Testis (tissue), 3 donors: ENCODE data around the gene ZNF248. TPM values are rescaled to one million over a fixed set of nuclear protein-coding genes. Genes with fewer than 3 reads are reported as not detected.

Source experiments
- DNase-seq: peaks from one replicate; pipeline ENCODE4 v3.0.0-alpha.2; 2019
- H3K27ac ChIP-seq, 2 donors: fragments of 200-600 bp; sonication (generic); one replicate each; pipeline ENCODE4 v1.5.1; 2019
- H3K27me3 ChIP-seq: fragments of 200-600 bp; sonication (generic); one replicate; pipeline ENCODE4 v1.5.1; 2019
- H3K36me3 ChIP-seq: fragments of 200-600 bp; sonication (generic); one replicate; pipeline ENCODE4 v1.5.1; 2017; ENCODE audit warnings: low read depth; ENCODE audit errors: missing control alignments
- H3K4me1 ChIP-seq: fragments of 200-600 bp; sonication (generic); one replicate; pipeline ENCODE4 v1.5.1; 2019
- H3K4me3 ChIP-seq, 2 donors: fragments of 200-600 bp; sonication (generic); one replicate each; pipeline ENCODE4 v1.5.1; 2017 to 2019
- H3K9me3 ChIP-seq: fragments of 200-600 bp; sonication (generic); one replicate; pipeline ENCODE4 v1.5.1; 2017
- CTCF ChIP-seq, 3 experiments: fragments of 450-650 bp in 2 of 3; fragments of 200-600 bp in 1 of 3; sonication (generic) in 1 of 3; IDR thresholded peaks; one replicate each; pipeline ENCODE4 v1.5.1; 2016 to 2019; ENCODE audit warnings: antibody characterized with exemption in 3 of 3, mild to moderate bottlenecking in 2 of 3, moderate library complexity in 1 of 3
- POLR2A ChIP-seq: fragments of 450-650 bp; IDR thresholded peaks from one replicate; pipeline ENCODE4 v1.6.1; 2017; ENCODE audit warnings: antibody characterized with exemption, mild to moderate bottlenecking, moderate library complexity
- WGBS, 2 donors: methylation state at CpG; one replicate each; pipeline ENCODE4 v1.1.5; 2018; 5-methylcytosine and 5-hydroxymethylcytosine counted together
- intact Hi-C: fragments of 100-400 bp; cut with DNase I; formaldehyde crosslinking; loops from one replicate; pipeline ENCODE4 v1.15.1; 2023; ENCODE audit warnings: low total_unique reads
- polyA plus RNA-seq: library from polyadenylated mRNA; stranded (reverse); fragments of 350-450 nt; fragmentation: Illumina TruSeq; extraction: RNeasy Lipid Tissue Mini Kit (QIAGEN cat#74804); gene quantifications from one replicate; pipeline ENCODE4 v1.2.3, GENCODE V29; 2014; ENCODE audit warnings: low read depth, low replicate concordance; ENCODE audit not compliant: insufficient read depth
- total RNA-seq, 2 donors: library from RNA; depleted of rRNA; stranded (reverse); fragments of >200 nt; gene quantifications; one replicate each; pipeline ENCODE4 v1.2.3, GENCODE V29; 2016

The ZNF248 gene
- total and polyA plus RNA-seq, 3 donors from 2014 or later: 13.5 to 25.2 (median 24.2) TPM

GRCh38 chr10:37734971-37735370 lies 122.4 kb downstream of the ZNF248 start:
- no peaks in the 10 kb centered on the region for H3K27me3 ChIP-seq
- DNase-seq: no peak
- no peak for TF ChIP-seq POLR2A
- TF ChIP-seq CTCF (IDR thresholded peaks at IDR 0.05): no peak
- WGBS, 2 donors: 85 to 90% methylated on average over 2 of the region's 2 CpGs
- intact Hi-C loops: no loop called here
- no peaks in the 10 kb centered on the region for H3K4me1 ChIP-seq
- no peak overlapping the region for H3K27ac ChIP-seq
- H3K36me3 ChIP-seq: no peaks in the 10 kb centered on the region
- no peak overlapping the region for H3K4me3 ChIP-seq
- H3K9me3 ChIP-seq: no peaks in the 10 kb centered on the region

Other genes starting within 250 kb of the ZNF248 start
- 10 to 100 TPM; 10.5 to 12.7 TPM for gene ZNF25, start 119.0 kb upstream of the ZNF248 start, total RNA-seq
- gene ZNF25, start 119.0 kb upstream of the ZNF248 start, polyA plus RNA-seq: 9.5 TPM
- gene ZNF33A, start 153.1 kb upstream of the ZNF248 start, total RNA-seq: 10 to 100 TPM; 17.5 to 17.7 TPM
- 9.2 TPM for gene ZNF33A, start 153.1 kb upstream of the ZNF248 start, polyA plus RNA-seq
- 10 to 100 TPM; 13.7 to 15.3 TPM for gene ZNF37A, start 236.7 kb upstream of the ZNF248 start, total RNA-seq
- gene ZNF37A, start 236.7 kb upstream of the ZNF248 start, polyA plus RNA-seq: 3.3 TPM